ENCODE data around the gene CLCN6. TPM values are rescaled to one million over a fixed set of nuclear protein-coding genes. Genes with fewer than 3 reads are reported as not detected.

Gene CLCN6
- total RNA-seq, 1 experiment from 2014 or later, result 6.1 TPM

DNA sequence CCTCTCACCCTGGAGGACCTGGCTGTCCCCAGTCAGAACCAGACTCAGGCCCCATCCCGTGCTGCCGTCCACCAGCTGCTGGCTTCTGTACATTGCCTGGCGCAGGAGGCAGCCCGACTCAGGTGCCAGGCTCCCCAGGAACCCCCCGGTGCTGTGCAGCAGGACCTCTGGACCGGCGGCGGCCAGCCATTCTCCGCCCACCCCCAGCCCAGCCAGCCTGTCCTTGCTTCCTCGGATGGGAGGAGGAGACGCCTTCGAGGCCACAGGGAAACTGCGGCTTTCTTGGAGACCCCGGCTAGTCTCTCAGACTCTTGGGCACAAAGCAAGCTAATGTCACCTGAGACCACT, 39.6 kb upstream of the CLCN6 start:
- ChIA-PET POLR2A (ENCODE audit: unreplicated experiment) (no interaction called here), CTCF (no interaction called here)
- no peak overlapping the region for H3K9ac ChIP-seq (ENCODE audit: low read length)
- BruUV-seq (replicated peaks), result no TSS peak
- no peak for ATAC-seq
- H3K79me2 ChIP-seq (ENCODE audit: low read length), result no peaks in the 10 kb centered on the region
- no peak overlapping the region for H3K27ac ChIP-seq (ENCODE audit: low read length)
- TF ChIP-seq CTCF (conservative IDR thresholded peaks at IDR 0.05; ENCODE audit: low read depth, low read length) (no peak), EZH2 (IDR thresholded peaks at IDR 0.05; ENCODE audit: low read length, unreplicated experiment) (no peak), EZH2phosphoT487 (IDR thresholded peaks at IDR 0.05; ENCODE audit: borderline replicate concordance, low read length) (no peak)
- intact Hi-C loops (cut with micrococcal nuclease), result no loop called here
- H3K4me3 ChIP-seq (ENCODE audit: low read length), result no peak overlapping the region
- no peaks in the 10 kb centered on the region for H3K27me3 ChIP-seq (ENCODE audit: low read length)
- H3F3A ChIP-seq (ENCODE audit: low read length, unreplicated experiment), result no peaks in the 10 kb centered on the region
- no peaks in the 10 kb centered on the region for H3K9me3 ChIP-seq (ENCODE audit: low read length)
- DNase-seq, result no peak
- no peaks in the 10 kb centered on the region for H3K9me2 ChIP-seq (replicated peaks; ENCODE audit: low read length)
- H2AFZ ChIP-seq (ENCODE audit: low read length), result no peak overlapping the region
- no peaks in the 10 kb centered on the region for H3K36me3 ChIP-seq (ENCODE audit: low read depth, low read length)
- no peaks in the 10 kb centered on the region for H4K20me1 ChIP-seq (ENCODE audit: low read length)
- no peaks in the 10 kb centered on the region for H3K4me1 ChIP-seq (ENCODE audit: insufficient read depth, low read length)
- H3K4me2 ChIP-seq (ENCODE audit: low read length), result no peak overlapping the region

DNA sequence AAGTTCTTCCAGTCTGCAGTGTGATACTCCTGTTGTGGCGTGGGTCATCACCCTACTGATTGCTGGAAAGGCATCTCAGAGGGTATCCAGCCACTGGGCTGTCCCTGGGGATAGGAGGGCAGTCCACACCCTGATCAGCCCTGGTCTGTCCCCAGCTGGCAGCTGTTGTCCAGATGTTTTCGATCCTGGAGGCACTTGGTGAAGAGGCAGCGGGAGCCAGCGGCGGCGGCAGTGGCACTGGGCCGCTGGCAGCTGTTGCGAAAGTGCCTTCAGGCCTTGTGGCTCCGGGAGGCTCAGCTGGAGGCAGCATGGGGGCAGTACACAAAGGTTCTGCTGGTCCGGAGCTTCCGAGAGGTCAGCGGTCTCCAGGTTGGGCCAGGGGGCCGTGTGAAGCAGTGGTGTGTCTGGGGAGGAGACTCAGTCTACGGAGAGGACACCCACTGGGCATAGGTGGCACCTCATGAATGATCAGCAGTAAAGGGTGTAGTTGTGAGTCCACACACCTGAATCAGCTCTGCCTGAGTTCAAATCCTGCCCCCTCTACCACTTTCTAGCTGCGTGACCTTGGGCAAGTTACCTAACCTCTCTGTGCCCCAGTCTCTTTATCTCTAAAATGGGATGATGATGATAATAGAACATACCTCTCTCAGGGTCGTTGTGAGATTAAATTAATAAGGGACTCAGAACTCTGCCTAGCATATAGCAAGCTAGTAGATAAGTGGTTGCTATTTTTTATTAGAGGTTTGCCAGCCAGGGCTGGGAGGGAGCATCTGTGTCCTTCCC, 37.9 kb upstream of the CLCN6 start:
- TF ChIP-seq EZH2 (IDR thresholded peaks at IDR 0.05; ENCODE audit: low read length, unreplicated experiment), result no peak
- TF ChIP-seq EZH2phosphoT487 (IDR thresholded peaks at IDR 0.05; ENCODE audit: borderline replicate concordance, low read length), result no peak
- TF ChIP-seq CTCF (conservative IDR thresholded peaks at IDR 0.05; ENCODE audit: low read depth, low read length), result no peak
- no peak overlapping the region for H3K27ac ChIP-seq (ENCODE audit: low read length)
- no peak overlapping the region for H3K9ac ChIP-seq (ENCODE audit: low read length)
- H3F3A ChIP-seq (ENCODE audit: low read length, unreplicated experiment), result no peaks in the 10 kb centered on the region
- ChIA-PET CTCF (no interaction called here), POLR2A (ENCODE audit: unreplicated experiment) (no interaction called here)
- no peak overlapping the region for H2AFZ ChIP-seq (ENCODE audit: low read length)
- H3K79me2 ChIP-seq (ENCODE audit: low read length), result no peaks in the 10 kb centered on the region
- H3K4me3 ChIP-seq (ENCODE audit: low read length), result no peak overlapping the region
- no TSS peak for BruUV-seq (replicated peaks)
- H3K4me1 ChIP-seq (ENCODE audit: insufficient read depth, low read length), result no peaks in the 10 kb centered on the region
- ATAC-seq (no peak), DNase-seq (no peak)
- H3K27me3 ChIP-seq (ENCODE audit: low read length), result no peaks in the 10 kb centered on the region
- H3K4me2 ChIP-seq (ENCODE audit: low read length), result no peak overlapping the region
- no peaks in the 10 kb centered on the region for H4K20me1 ChIP-seq (ENCODE audit: low read length)
- H3K36me3 ChIP-seq (ENCODE audit: low read depth, low read length), result no peaks in the 10 kb centered on the region
- H3K9me3 ChIP-seq (ENCODE audit: low read length), result no peaks in the 10 kb centered on the region
- no peaks in the 10 kb centered on the region for H3K9me2 ChIP-seq (replicated peaks; ENCODE audit: low read length)
- intact Hi-C loops (cut with micrococcal nuclease), result no loop called here

DNA sequence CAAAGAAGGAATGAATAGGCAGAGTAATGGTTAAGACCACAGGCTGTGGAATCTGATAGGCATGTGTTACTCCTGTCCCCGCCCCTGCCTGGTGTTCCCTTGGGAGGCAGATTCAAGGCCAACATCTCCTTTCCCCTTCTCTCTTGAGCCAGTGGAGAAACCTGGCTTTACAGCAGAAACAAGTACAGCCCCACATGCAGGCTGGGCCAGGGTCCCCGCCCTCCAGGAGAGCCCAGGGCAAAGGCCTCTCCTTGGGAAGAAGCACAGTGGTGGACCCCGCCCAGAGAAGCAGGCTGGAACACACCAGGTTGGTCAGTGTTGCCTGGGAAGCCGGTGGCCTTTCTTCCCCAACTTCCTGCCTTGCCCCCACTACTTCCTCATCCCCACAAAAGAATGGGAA, 37.2 kb upstream of the CLCN6 start:
- H3K79me2 ChIP-seq (ENCODE audit: low read length), result no peaks in the 10 kb centered on the region
- no peak overlapping the region for H3K9ac ChIP-seq (ENCODE audit: low read length)
- H3K9me3 ChIP-seq (ENCODE audit: low read length), result no peaks in the 10 kb centered on the region
- TF ChIP-seq CTCF (conservative IDR thresholded peaks at IDR 0.05; ENCODE audit: low read depth, low read length), result no peak
- no peak for TF ChIP-seq EZH2 (IDR thresholded peaks at IDR 0.05; ENCODE audit: low read length, unreplicated experiment)
- no peak for TF ChIP-seq EZH2phosphoT487 (IDR thresholded peaks at IDR 0.05; ENCODE audit: borderline replicate concordance, low read length)
- H3K36me3 ChIP-seq (ENCODE audit: low read depth, low read length), result no peaks in the 10 kb centered on the region
- H3K27ac ChIP-seq (ENCODE audit: low read length), result no peak overlapping the region
- intact Hi-C loops (cut with micrococcal nuclease), result no loop called here
- POLR2A ChIA-PET (ENCODE audit: unreplicated experiment), result no interaction called here
- CTCF ChIA-PET, result no interaction called here
- H2AFZ ChIP-seq (ENCODE audit: low read length), result no peak overlapping the region
- no peak overlapping the region for H3K4me2 ChIP-seq (ENCODE audit: low read length)
- no peak for DNase-seq
- no TSS peak for BruUV-seq (replicated peaks)
- no peaks in the 10 kb centered on the region for H3K4me1 ChIP-seq (ENCODE audit: insufficient read depth, low read length)
- no peak for ATAC-seq
- no peak overlapping the region for H3K4me3 ChIP-seq (ENCODE audit: low read length)
- H4K20me1 ChIP-seq (ENCODE audit: low read length), result no peaks in the 10 kb centered on the region
- H3K27me3 ChIP-seq (ENCODE audit: low read length), result no peaks in the 10 kb centered on the region
- H3K9me2 ChIP-seq (replicated peaks; ENCODE audit: low read length), result no peaks in the 10 kb centered on the region
- H3F3A ChIP-seq (ENCODE audit: low read length, unreplicated experiment), result no peaks in the 10 kb centered on the region

All from PC-3 (cell line).